A549 treated with AZD9567 at 1 μM for 4 hours (cell line): ENCODE measurements around the gene GPR55. TPM values are rescaled to one million over a fixed set of nuclear protein-coding genes. Genes with fewer than 3 reads are reported as not detected.

Experiments
- total RNA-seq: library from RNA; stranded (reverse); fragments of 200-300 nt; extraction: Qiagen RNA extraction; gene quantifications from 5 replicates; pipeline ENCODE4 v1.2.3, GENCODE V29; 2022; ENCODE audit not compliant: insufficient read depth

Gene GPR55, protein sequence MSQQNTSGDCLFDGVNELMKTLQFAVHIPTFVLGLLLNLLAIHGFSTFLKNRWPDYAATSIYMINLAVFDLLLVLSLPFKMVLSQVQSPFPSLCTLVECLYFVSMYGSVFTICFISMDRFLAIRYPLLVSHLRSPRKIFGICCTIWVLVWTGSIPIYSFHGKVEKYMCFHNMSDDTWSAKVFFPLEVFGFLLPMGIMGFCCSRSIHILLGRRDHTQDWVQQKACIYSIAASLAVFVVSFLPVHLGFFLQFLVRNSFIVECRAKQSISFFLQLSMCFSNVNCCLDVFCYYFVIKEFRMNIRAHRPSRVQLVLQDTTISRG
- not detected in 5 replicates for total RNA-seq

DNA sequence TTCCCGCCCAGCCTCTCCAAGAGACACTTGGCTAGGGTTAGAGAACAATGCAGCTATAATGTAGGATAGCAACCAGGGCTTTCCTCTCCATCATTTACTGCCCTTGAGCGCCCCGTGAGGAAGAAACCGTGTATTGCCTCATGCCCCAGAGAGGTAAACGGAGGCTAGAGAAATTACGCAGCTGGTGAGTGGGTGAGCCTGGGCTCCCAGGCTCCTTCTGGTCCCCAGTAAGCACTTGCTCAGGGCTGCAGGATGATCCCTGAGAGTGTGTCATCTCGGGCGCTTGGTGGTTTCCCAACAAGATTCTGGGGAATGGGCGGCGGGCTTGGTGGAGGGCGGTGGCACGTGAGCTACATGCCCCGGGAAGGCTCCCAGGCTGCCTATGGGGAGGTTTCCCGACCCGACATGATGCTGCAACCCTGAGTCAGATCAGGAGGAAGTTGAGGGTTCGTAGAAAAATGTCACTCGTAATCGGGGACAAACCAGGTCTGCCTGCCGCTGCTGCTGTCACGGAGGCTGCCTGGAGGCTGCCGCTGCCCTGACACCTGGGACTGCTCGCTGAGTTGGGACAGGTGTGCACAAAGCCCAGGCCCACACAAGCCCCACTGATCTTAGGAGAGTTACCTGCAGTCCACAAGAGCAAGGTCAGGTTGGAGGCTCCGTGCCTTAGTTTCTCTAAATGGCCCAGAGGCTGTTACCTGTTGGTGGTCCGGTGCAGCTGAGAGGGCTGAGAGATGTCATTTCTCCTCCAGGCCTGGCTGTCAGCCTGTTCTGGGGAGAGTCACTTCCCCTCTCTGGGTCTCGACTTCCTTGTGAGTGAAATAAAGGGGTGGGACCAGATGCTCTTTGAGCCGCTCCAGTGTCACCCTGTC, at the start of gene GPR55:
Gene GPR55 (minus strand): TSS at position 773 of the 872 bp plus-strand sequence. CDS start 14,280 bp downstream, outside the sequence.

DNA sequence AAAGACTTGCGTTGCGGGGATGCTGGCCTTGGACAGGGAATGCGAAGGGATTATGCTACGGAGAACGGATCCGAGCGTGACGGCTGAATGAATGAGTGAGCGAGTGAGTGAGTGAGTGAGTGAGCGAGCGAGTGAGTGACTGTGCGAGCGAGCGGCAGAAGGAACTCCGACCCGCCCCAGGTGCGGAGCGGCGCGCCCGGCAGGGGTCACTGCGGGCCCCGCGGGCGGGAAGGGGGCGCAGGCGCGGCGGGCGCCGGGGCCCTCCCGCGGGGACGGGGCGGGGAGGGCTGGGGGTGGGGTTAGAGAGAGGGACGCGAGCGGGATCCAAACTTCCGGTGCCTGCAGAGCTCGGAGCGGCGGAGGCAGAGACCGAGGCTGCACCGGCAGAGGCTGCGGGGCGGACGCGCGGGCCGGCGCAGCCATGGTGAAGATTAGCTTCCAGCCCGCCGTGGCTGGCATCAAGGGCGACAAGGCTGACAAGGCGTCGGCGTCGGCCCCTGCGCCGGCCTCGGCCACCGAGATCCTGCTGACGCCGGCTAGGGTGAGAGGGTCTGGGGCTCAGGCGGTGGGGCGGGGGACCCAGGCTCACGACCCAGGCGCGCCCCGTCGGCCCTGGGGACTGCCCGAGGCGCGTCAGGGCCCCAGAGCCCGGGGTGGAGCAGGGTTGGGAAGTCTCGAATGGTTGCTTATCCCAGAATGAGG, 60.3 kb downstream of the GPR55 start, which contains the start of gene ITM2C:
Gene ITM2C (plus strand): TSS at position 338 of the 702 bp plus-strand sequence. CDS start 84 bp downstream, at position 422.

Other genes with a start within 250 kb of the GPR55 start
- gene CAB39, start 212.4 kb downstream of the GPR55 start, total RNA-seq: 42.8 to 56.6 TPM (median 54.0 TPM) in 5 replicates
- 72.1 to 79.7 TPM (median 77.6 TPM) in 5 replicates for gene ITM2C, start 60.3 kb downstream of the GPR55 start, total RNA-seq
- not detected in 5 replicates for gene SPATA3, start 70.9 kb upstream of the GPR55 start, total RNA-seq
- gene C2orf72, start 112.3 kb upstream of the GPR55 start, total RNA-seq: 5.8 to 8.3 TPM (median 6.9 TPM) in 5 replicates
- gene PSMD1, start 131.6 kb upstream of the GPR55 start, total RNA-seq: 102 to 115 TPM (median 107 TPM) in 5 replicates
- gene HTR2B, start 199.8 kb upstream of the GPR55 start, total RNA-seq: not detected in 5 replicates